A673 (cell line): Measurements from ENCODE around the gene GLOD4. TPM values are rescaled to one million over a fixed set of nuclear protein-coding genes. Genes with fewer than 3 reads are reported as not detected.
"Not testable (repeated sequence)": the region's sequence is repeated elsewhere in the genome, so short reads cannot be mapped to it uniquely, and the experiment has no call there.

ENCODE experiments used
- BruUV-seq: library from RNA; stranded (reverse); fragments of 400-500 nt; replicated peaks from 2 replicates; lab custom pipeline; 2021; lab: Mats Ljungman, UMichigan
- CTCF ChIA-PET: fragments of 300-600 bp; sonication (Branson Sonifier 250); formaldehyde crosslinking; loops from one replicate; lab custom pipeline; 2022; ENCODE audit warnings: antibody characterized with exemption; lab: Charles Lee
- POLR2A ChIA-PET: fragments of 300-600 bp; sonication (Branson Sonifier 250); formaldehyde crosslinking; loops from one replicate; lab custom pipeline; 2022; ENCODE audit warnings: antibody characterized with exemption; ENCODE audit not compliant: low non-redundant PET; lab: Charles Lee
- DNase-seq: peaks from one replicate; pipeline ENCODE4 v3.0.0-alpha.2; 2015; ENCODE audit warnings: low spot score
- H3K27ac ChIP-seq: fragments of 200-600 bp; sonication (generic); 2 replicates; pipeline ENCODE4 v1.5.1; 2016; ENCODE audit warnings: mixed run types, low read depth, mild to moderate bottlenecking, mixed read lengths, antibody characterized with exemption, low read length; ENCODE audit not compliant: poor library complexity, severe bottlenecking
- H3K27me3 ChIP-seq: fragments of 200-600 bp; sonication (generic); replicated peaks from 2 replicates; pipeline ENCODE4 v1.6.1; 2017; ENCODE audit warnings: mixed run types, low read depth, mild to moderate bottlenecking, mixed read lengths, antibody characterized with exemption, low read length; ENCODE audit not compliant: insufficient read depth, poor library complexity
- H3K36me3 ChIP-seq: fragments of 200-600 bp; sonication (generic); 2 replicates; pipeline ENCODE4 v1.6.1; 2016; ENCODE audit warnings: mixed run types, mild to moderate bottlenecking, mixed read lengths, antibody characterized with exemption, low read length; ENCODE audit not compliant: insufficient read depth, poor library complexity, severe bottlenecking
- H3K4me1 ChIP-seq: fragments of 200-600 bp; sonication (generic); 2 replicates; pipeline ENCODE4 v1.6.1; 2017; ENCODE audit warnings: mixed run types, mild to moderate bottlenecking, mixed read lengths, antibody characterized with exemption, low read length; ENCODE audit not compliant: insufficient read depth, poor library complexity, severe bottlenecking
- H3K4me3 ChIP-seq: fragments of 200-600 bp; sonication (generic); 2 replicates; pipeline ENCODE4 v1.5.1; 2016; ENCODE audit warnings: low read depth, mixed run types, mild to moderate bottlenecking, mixed read lengths, low read length; ENCODE audit not compliant: poor library complexity, severe bottlenecking
- H3K9me3 ChIP-seq: fragments of 200-600 bp; sonication (generic); 2 replicates; pipeline ENCODE4 v1.6.1; 2016; ENCODE audit warnings: mixed run types, low read depth, mild to moderate bottlenecking, mixed read lengths, antibody characterized with exemption, low read length; ENCODE audit not compliant: poor library complexity, severe bottlenecking
- EZH2 ChIP-seq: fragments of 200-600 bp; sonication (generic); IDR thresholded peaks from 2 replicates; pipeline ENCODE4 v1.6.1; 2017; ENCODE audit warnings: borderline replicate concordance, low read depth, mild to moderate bottlenecking, mixed read lengths, antibody characterized with exemption, low read length; ENCODE audit not compliant: poor library complexity, severe bottlenecking
- intact Hi-C: fragments of 100-400 bp; cut with micrococcal nuclease; formaldehyde crosslinking; loops from one replicate; pipeline ENCODE4 v1.10.0; 2022; ENCODE audit not compliant: unreplicated experiment
- total RNA-seq: library from RNA; stranded (reverse); gene quantifications from 2 replicates; pipeline ENCODE4 v1.2.3, GENCODE V29; 2021
- TF ChIP-seq, protein P1 (sequence below): fragments of 300-800, 200-600 bp; sonication (generic); conservative IDR thresholded peaks from 2 replicates; pipeline ENCODE4 v1.5.1; 2017; ENCODE audit warnings: low read depth, mild to moderate bottlenecking, antibody characterized with exemption, low read length, moderate library complexity, mixed read lengths

Gene GLOD4
- total RNA-seq, 1 experiment from 2014 or later, result 110 TPM

DNA sequence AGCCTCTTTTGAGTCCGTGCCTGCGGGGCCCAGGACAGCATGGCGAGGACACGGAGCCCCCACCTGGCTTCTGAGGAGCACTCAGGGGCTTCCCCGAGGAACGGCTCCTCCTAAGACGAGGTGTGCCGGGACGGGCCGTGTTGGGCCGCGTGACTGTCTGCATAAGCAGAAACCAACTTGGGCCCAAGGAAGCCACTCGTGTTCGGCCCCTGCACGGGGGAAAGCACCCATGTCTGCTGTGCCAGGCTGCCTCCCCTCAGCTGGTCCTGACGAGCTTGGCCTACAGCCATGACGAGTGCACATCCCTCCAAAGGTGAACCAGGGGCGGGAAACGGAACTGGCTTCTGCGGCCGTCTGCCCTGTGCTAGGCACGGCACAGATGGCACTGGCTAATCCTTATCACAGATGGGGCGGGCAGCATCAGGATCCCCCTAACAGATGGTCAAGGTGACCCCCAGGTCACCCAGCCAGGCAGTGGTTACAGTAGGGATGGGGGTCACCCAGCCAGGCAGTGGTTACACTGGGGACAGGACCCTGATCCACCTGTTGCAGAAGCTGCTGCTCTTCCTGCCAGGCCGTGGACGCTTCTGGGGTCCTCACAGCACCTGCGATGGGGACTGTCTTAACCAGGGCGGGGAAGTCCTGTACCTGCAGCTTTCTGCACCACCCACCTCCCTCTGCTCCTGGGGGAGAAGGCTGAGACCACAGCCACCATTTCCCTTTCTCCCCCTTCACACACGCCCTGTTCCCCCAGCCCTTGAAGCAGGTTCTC, 25.6 kb upstream of the GLOD4 start:
- Histone ChIP-seq H3K9me3 (no peaks in the 10 kb centered on the region), H3K36me3 (no peaks in the 10 kb centered on the region), H3K27me3 (peaks cover 19% of the 10 kb centered on the region), H3K4me3 (no peak overlapping the region), H3K27ac (no peak overlapping the region), H3K4me1 (no peaks in the 10 kb centered on the region)
- CTCF ChIA-PET, result no interaction called here
- POLR2A ChIA-PET, result no interaction called here
- BruUV-seq, result no TSS peak
- intact Hi-C loops, result no loop called here
- DNase-seq, result no peak
- TF ChIP-seq, protein P1, sequence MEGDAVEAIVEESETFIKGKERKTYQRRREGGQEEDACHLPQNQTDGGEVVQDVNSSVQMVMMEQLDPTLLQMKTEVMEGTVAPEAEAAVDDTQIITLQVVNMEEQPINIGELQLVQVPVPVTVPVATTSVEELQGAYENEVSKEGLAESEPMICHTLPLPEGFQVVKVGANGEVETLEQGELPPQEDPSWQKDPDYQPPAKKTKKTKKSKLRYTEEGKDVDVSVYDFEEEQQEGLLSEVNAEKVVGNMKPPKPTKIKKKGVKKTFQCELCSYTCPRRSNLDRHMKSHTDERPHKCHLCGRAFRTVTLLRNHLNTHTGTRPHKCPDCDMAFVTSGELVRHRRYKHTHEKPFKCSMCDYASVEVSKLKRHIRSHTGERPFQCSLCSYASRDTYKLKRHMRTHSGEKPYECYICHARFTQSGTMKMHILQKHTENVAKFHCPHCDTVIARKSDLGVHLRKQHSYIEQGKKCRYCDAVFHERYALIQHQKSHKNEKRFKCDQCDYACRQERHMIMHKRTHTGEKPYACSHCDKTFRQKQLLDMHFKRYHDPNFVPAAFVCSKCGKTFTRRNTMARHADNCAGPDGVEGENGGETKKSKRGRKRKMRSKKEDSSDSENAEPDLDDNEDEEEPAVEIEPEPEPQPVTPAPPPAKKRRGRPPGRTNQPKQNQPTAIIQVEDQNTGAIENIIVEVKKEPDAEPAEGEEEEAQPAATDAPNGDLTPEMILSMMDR, result no peak
- no peak for TF ChIP-seq EZH2

DNA sequence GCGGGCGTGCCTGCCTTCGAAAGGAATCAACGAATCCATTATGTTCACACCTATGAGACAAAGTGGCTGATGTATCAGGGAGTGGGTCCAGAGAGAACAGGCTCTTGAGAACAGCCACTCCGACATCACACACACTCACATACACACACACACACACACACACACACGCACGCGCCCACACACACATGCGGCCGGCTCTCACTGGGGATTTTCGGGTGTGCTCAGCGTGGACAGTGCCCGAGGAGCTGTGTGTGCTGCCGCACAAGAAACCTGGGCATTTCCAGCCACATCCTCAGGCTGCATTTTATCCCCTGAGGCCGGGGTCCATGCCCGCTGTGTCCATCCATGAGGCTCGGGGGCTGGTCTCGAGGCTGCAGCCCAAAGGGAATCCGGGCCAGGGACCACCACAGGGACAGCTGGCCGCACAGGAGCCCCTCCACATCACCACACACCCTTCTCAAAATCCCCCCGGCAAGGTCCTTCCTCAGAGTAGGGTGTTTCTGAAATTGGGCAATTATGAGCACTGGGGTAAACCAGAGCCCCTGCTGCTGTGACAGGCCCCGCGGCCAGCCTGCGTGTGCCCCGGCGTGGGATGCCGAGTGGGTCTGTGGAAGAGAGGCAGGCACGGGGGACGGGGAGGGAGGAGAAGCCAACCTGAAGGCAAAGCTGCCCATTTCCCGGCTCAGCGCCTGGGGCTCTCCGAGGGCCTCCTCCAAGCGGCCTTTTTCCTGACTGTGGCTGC, 24.9 kb upstream of the GLOD4 start:
- H3K4me3 ChIP-seq, result no peak overlapping the region
- H3K27ac ChIP-seq, result no peak overlapping the region
- BruUV-seq, result no TSS peak
- POLR2A ChIA-PET, result no interaction called here
- no peaks in the 10 kb centered on the region for H3K9me3 ChIP-seq
- CTCF ChIA-PET, result no interaction called here
- intact Hi-C loops, result no loop called here
- no peaks in the 10 kb centered on the region for H3K4me1 ChIP-seq
- DNase-seq, result no peak
- TF ChIP-seq EZH2, result no peak
- TF ChIP-seq, protein P1, result no peak
- peaks cover 19% of the 10 kb centered on the region for H3K27me3 ChIP-seq
- H3K36me3 ChIP-seq, result no peaks in the 10 kb centered on the region

DNA sequence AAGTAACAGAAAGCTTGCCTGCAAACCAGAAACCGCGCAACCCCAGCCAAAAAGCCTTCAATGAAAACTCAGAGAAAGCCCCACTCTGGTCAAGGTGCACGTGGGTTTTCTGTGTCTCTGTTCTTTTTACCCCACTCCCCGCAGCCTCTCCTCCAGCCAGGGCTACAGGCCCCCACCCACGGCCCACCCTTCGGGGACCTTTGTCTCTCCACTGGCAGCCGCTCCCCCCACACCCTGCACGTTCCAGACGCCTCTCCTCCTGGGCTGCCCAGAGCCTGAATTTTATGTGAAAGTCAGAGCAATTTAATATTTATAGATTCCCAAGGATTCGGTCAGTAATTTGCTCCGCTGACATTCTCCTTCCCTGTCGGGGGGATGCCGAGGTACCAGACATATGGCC, 24.3 kb upstream of the GLOD4 start:
- no peaks in the 10 kb centered on the region for H3K9me3 ChIP-seq
- no peaks in the 10 kb centered on the region for H3K4me1 ChIP-seq
- no TSS peak for BruUV-seq
- no peak for DNase-seq
- H3K27me3 ChIP-seq, result peaks cover 19% of the 10 kb centered on the region
- no peak overlapping the region for H3K27ac ChIP-seq
- CTCF ChIA-PET, result no interaction called here
- TF ChIP-seq, protein P1, result no peak
- no peak for TF ChIP-seq EZH2
- H3K36me3 ChIP-seq, result no peaks in the 10 kb centered on the region
- intact Hi-C loops, result no loop called here
- no peak overlapping the region for H3K4me3 ChIP-seq
- POLR2A ChIA-PET, result no interaction called here

DNA sequence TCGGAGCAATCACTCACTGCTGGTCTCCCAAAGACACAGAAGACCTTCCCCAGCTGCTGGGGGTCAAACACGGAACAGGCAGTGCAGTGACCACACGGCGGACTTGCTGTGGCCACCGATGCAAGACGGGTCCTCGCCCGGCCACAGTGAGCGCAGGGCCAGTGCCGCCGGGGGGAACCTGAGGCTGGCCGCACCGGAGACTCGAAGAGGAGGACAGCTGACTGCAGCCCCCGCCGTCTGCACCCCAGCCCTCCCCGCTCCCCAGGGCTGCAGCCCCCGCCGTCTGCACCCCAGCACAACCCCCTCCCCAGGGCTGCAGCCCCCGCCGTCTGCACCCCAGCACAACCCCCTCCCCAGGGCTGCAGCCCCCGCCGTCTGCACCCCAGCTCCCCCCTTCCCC, 23.8 kb upstream of the GLOD4 start:
- H3K9me3 ChIP-seq, intact Hi-C loops, H3K36me3 ChIP-seq, H3K27ac ChIP-seq, H3K4me3 ChIP-seq, CTCF ChIA-PET, BruUV-seq, H3K4me1 ChIP-seq, DNase-seq, POLR2A ChIA-PET: not testable (repeated sequence)
- peaks cover 19% of the 10 kb centered on the region for H3K27me3 ChIP-seq
